HEK293 (cell line): ENCODE data around the gene CORO2B.

Experiments
- CTCF ChIA-PET: fragments of 350-600 bp; formaldehyde crosslinking; extraction: SDS; loops from one replicate; lab custom pipeline; 2021; ENCODE audit warnings: antibody characterized with exemption; lab: Yijun Ruan, JAX
- POLR2A ChIA-PET: fragments of 300-600 bp; formaldehyde crosslinking; extraction: SDS; loops from one replicate; lab custom pipeline; 2020; ENCODE audit warnings: antibody characterized with exemption, inconsistent platforms; lab: Yijun Ruan, JAX
- H3K27ac ChIP-seq: fragments of 200-500 bp; sonication (Bioruptor generic); 2 replicates; pipeline ENCODE4 v1.5.1; 2014; ENCODE audit warnings: low read depth, low read length, control low read depth, inconsistent platforms; ENCODE audit errors: extremely low read depth
- H3K36me3 ChIP-seq, 2 experiments: fragments of 200-500 bp in 1 of 2; sonication (Bioruptor generic) in 1 of 2; 1 replicate in 1 of 2; 2 replicates in 1 of 2; pipeline ENCODE4 v1.5.1; 2014 to 2017; ENCODE audit warnings: inconsistent platforms in 2 of 2, low read length in 2 of 2; ENCODE audit not compliant: control insufficient read depth in 2 of 2, insufficient read depth in 1 of 2
- H3K4me1 ChIP-seq: fragments of 200-500 bp; sonication (Bioruptor generic); 2 replicates; pipeline ENCODE4 v1.5.1; 2014; ENCODE audit warnings: mild to moderate bottlenecking, low read length, inconsistent platforms; ENCODE audit not compliant: control insufficient read depth, insufficient read depth
- H3K4me3 ChIP-seq: 2 replicates; pipeline ENCODE4 v1.5.1; 2011; ENCODE audit warnings: low read depth, mild to moderate bottlenecking, control low read depth, low read length, moderate library complexity
- H3K9me3 ChIP-seq: fragments of 200-500 bp; sonication (Bioruptor generic); 2 replicates; pipeline ENCODE4 v1.5.1; 2014; ENCODE audit warnings: low read depth, low read length, inconsistent platforms; ENCODE audit not compliant: control insufficient read depth, insufficient read depth
- BCL11B ChIP-seq: fragments of 450-650 bp; formaldehyde crosslinking; IDR thresholded peaks from 2 replicates; pipeline ENCODE4 v1.5.1; 2016; ENCODE audit warnings: low read depth, missing biosample characterization, missing genetic modification characterization
- KLF9 ChIP-seq: fragments of 450-650 bp; formaldehyde crosslinking; IDR thresholded peaks from 2 replicates; pipeline ENCODE4 v1.5.1; 2016; ENCODE audit warnings: missing biosample characterization, missing genetic modification characterization, low read depth
- SCRT1 ChIP-seq: fragments of 450-650 bp; formaldehyde crosslinking; IDR thresholded peaks from 2 replicates; pipeline ENCODE4 v1.5.1; 2016; ENCODE audit warnings: missing biosample characterization, missing genetic modification characterization, borderline replicate concordance
- SCRT2 ChIP-seq: fragments of 450-650 bp; formaldehyde crosslinking; IDR thresholded peaks from 2 replicates; pipeline ENCODE4 v1.5.1; 2016; ENCODE audit warnings: missing biosample characterization, missing genetic modification characterization
- WT1 ChIP-seq: fragments of 450-650 bp; formaldehyde crosslinking; IDR thresholded peaks from 2 replicates; pipeline ENCODE4 v1.5.1; 2016; ENCODE audit warnings: missing biosample characterization, missing genetic modification characterization
- ZNF138 ChIP-seq: fragments of 450-650 bp; formaldehyde crosslinking; IDR thresholded peaks from 2 replicates; pipeline ENCODE4 v1.5.1; 2016; ENCODE audit warnings: missing biosample characterization, missing genetic modification characterization, borderline replicate concordance
- ZNF157 ChIP-seq: fragments of 450-650 bp; formaldehyde crosslinking; IDR thresholded peaks from 2 replicates; pipeline ENCODE4 v1.5.1; 2016; ENCODE audit warnings: missing biosample characterization, missing genetic modification characterization
- ZNF16 ChIP-seq: fragments of 450-650 bp; formaldehyde crosslinking; IDR thresholded peaks from 2 replicates; pipeline ENCODE4 v1.5.1; 2016; ENCODE audit warnings: low read depth, missing biosample characterization, missing genetic modification characterization
- ZNF266 ChIP-seq: fragments of 450-650 bp; formaldehyde crosslinking; IDR thresholded peaks from 2 replicates; pipeline ENCODE4 v1.5.1; 2016; ENCODE audit warnings: missing biosample characterization, missing genetic modification characterization, low read depth
- ZNF354C ChIP-seq: fragments of 450-650 bp; formaldehyde crosslinking; IDR thresholded peaks from 2 replicates; pipeline ENCODE4 v1.5.1; 2016; ENCODE audit warnings: missing biosample characterization, missing genetic modification characterization, low read depth, borderline replicate concordance
- ZNF404 ChIP-seq: fragments of 450-650 bp; formaldehyde crosslinking; IDR thresholded peaks from 2 replicates; pipeline ENCODE4 v1.5.1; 2017; ENCODE audit warnings: missing biosample characterization, missing genetic modification characterization
- ZNF518A ChIP-seq: fragments of 450-650 bp; formaldehyde crosslinking; conservative IDR thresholded peaks from 2 replicates; pipeline ENCODE4 v1.5.1; 2016; ENCODE audit warnings: low read depth, missing biosample characterization, missing genetic modification characterization
- ZNF521 ChIP-seq: fragments of 450-650 bp; formaldehyde crosslinking; IDR thresholded peaks from 2 replicates; pipeline ENCODE4 v1.5.1; 2017; ENCODE audit warnings: missing biosample characterization, mild to moderate bottlenecking, missing genetic modification characterization
- ZNF544 ChIP-seq: fragments of 450-650 bp; formaldehyde crosslinking; IDR thresholded peaks from 2 replicates; pipeline ENCODE4 v1.5.0; 2017; ENCODE audit warnings: missing biosample characterization, missing genetic modification characterization
- ZNF585B ChIP-seq: fragments of 450-650 bp; formaldehyde crosslinking; IDR thresholded peaks from 2 replicates; pipeline ENCODE4 v1.5.1; 2016; ENCODE audit warnings: missing biosample characterization, missing genetic modification characterization
- ZNF596 ChIP-seq: fragments of 450-650 bp; IDR thresholded peaks from 2 replicates; pipeline ENCODE4 v1.5.0; 2018; ENCODE audit warnings: missing biosample characterization, mild to moderate bottlenecking, missing genetic modification characterization, moderate library complexity
- ZNF707 ChIP-seq: fragments of 450-650 bp; formaldehyde crosslinking; IDR thresholded peaks from 2 replicates; pipeline ENCODE4 v1.5.1; 2016; ENCODE audit warnings: missing biosample characterization, missing genetic modification characterization
- ZNF791 ChIP-seq: fragments of 450-650 bp; formaldehyde crosslinking; IDR thresholded peaks from 2 replicates; pipeline ENCODE4 v1.5.1; 2016; ENCODE audit warnings: missing biosample characterization, missing genetic modification characterization
- ZNF837 ChIP-seq: fragments of 450-650 bp; formaldehyde crosslinking; IDR thresholded peaks from 2 replicates; pipeline ENCODE4 v1.5.1; 2016; ENCODE audit warnings: missing biosample characterization, missing genetic modification characterization
- TF ChIP-seq, protein P1 (sequence below): fragments of 450-650 bp; formaldehyde crosslinking; IDR thresholded peaks from 2 replicates; pipeline ENCODE4 v1.5.1; 2016; ENCODE audit warnings: missing biosample characterization, missing genetic modification characterization

CORO2B gene

GRCh38 chr15:68663526-68663925, 84.7 kb downstream of the CORO2B start:
- Histone ChIP-seq H3K4me3 (no peak overlapping the region), H3K36me3 (no peaks in the 10 kb centered on the region), H3K9me3 (no peaks in the 10 kb centered on the region; the same call in 1 of the 2 replicates), H3K27ac (no peak overlapping the region), H3K4me1 (no peaks in the 10 kb centered on the region)
- ChIA-PET CTCF (interaction anchor here (0.7 to 2.1 kb wide), 5 partner anchors 11 to 820 kb away, joined by 3 to 9 read pairs (median 7); no protein-coding TSS in a partner anchor), POLR2A (no interaction called here)
- TF ChIP-seq ZNF837 (tag by site-specific recombination), result no peak
- TF ChIP-seq ZNF544, result no peak
- no peak for TF ChIP-seq ZNF596
- no peak for TF ChIP-seq ZNF791 (tag by site-specific recombination)
- TF ChIP-seq KLF9, result no peak
- no peak for TF ChIP-seq ZNF585B
- no peak for TF ChIP-seq ZNF404 (tag by site-specific recombination)

DNA sequence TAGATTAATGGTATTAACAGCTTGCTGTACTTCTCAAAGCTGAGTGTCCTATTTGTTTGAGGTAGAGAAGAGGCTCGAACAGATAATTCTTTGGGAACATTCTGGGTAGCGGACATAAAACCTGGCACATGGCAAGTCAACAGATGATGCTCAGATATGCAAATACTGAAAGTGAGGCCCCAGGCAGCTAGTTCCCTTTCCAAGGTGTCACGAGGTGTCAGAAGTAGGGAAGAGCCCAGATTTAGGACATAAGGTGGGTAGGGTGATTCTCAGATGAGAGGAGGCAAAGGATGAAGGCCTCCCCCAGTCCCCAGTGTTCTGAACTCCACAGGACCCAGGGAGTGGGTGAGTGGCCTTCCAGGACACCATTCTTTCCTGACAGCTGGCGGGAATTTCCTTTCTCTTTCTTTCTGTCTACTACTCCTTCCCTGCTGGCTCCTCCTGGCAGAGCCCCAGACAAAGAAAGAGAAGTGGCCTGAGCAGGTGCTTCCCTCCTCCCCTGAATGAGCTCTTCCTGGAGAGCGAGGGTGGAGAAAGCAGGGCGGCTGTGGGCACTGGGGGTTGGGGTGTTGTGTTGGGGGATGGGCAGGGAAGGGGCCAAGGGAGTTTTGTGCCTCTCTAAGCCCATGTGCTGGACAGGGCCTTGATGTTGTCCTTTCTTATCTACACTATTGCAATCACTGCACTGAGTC, 87.5 kb downstream of the CORO2B start:
- no peaks in the 10 kb centered on the region; the same call in 1 of the 2 replicates for H3K9me3 ChIP-seq
- no peaks in the 10 kb centered on the region for H3K4me1 ChIP-seq
- POLR2A ChIA-PET, result no interaction called here
- CTCF ChIA-PET, result interaction anchor here (0.6 to 2.2 kb wide), 11 partner anchors 8 to 430 kb away, joined by 3 to 15 read pairs (median 4); no protein-coding TSS in a partner anchor
- no peaks in the 10 kb centered on the region for H3K36me3 ChIP-seq
- H3K4me3 ChIP-seq, result no peak overlapping the region
- TF ChIP-seq WT1 (tag by site-specific recombination) (no peak), ZNF707 (tag by site-specific recombination) (no peak)
- no peak overlapping the region for H3K27ac ChIP-seq

GRCh38 chr15:68666812-68667450, 88.1 kb downstream of the CORO2B start:
- no peak overlapping the region for H3K4me3 ChIP-seq
- TF ChIP-seq ZNF16 (tag by site-specific recombination), result no peak
- no peak for TF ChIP-seq ZNF138 (tag by site-specific recombination)
- no peak for TF ChIP-seq ZNF354C (tag by site-specific recombination)
- TF ChIP-seq, protein P1, sequence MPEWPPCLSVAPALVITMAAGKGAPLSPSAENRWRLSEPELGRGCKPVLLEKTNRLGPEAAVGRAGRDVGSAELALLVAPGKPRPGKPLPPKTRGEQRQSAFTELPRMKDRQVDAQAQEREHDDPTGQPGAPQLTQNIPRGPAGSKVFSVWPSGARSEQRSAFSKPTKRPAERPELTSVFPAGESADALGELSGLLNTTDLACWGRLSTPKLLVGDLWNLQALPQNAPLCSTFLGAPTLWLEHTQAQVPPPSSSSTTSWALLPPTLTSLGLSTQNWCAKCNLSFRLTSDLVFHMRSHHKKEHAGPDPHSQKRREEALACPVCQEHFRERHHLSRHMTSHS (tag by site-specific recombination), result no peak
- no peak for TF ChIP-seq ZNF266 (tag by site-specific recombination)
- TF ChIP-seq, all 188 proteins: peak for 0
- Histone ChIP-seq H3K9me3 (no peaks in the 10 kb centered on the region; the same call in 1 of the 2 replicates), H3K36me3 (no peaks in the 10 kb centered on the region), H3K4me1 (no peaks in the 10 kb centered on the region), H3K27ac (no peak overlapping the region)
- ChIA-PET POLR2A (no interaction called here), CTCF (interaction anchor here (0.8 to 2.2 kb wide), 3 partner anchors 36 to 116 kb away, joined by 5 to 15 read pairs (median 9); no protein-coding TSS in a partner anchor)

DNA sequence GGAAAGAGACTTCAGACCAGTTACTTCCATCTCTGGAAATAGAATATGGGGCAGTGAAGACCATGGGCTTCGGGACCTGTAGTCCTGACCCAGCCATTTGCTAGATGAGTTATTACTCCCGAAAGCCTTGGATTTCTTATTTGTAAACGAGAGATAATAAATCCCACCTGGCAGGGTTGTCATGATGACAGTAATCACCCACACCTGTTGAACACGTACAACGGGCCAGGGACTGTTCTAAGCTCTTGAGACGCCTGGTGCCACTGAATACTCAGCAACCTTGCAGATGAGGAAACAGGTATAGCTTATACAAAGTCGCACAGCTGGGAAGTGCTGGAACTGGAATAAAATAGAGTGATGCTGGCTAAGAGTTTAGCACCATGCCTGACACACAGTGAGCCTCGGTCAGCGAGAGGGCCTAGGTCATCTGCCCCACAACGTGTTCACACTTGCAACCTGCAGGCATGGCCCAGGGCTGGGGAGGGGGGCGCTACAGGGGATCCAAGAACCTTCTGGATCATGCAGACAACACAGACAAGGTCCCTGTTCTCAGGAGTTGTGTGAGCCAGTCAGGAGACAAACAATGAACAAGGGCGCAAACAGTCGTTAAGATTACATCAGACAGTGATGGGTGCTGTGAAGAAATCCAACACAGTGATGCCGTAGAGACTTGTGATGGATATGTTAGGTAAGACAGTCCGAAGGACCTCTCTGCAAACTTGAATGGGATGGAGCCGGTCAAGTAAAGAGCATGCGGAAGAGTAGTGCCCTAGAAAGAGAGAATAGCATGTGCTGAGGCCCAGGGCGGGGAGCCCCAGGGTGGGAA, 89.2 kb downstream of the CORO2B start:
- H3K4me3 ChIP-seq, result no peak overlapping the region
- POLR2A ChIA-PET, result no interaction called here
- no peaks in the 10 kb centered on the region for H3K4me1 ChIP-seq
- H3K36me3 ChIP-seq, result no peaks in the 10 kb centered on the region
- CTCF ChIA-PET, result interaction anchor here (0.6 to 0.8 kb wide), 5 partner anchors 37 to 364 kb away, joined by 3 to 5 read pairs (median 3); no protein-coding TSS in a partner anchor
- no peak overlapping the region for H3K27ac ChIP-seq
- no peaks in the 10 kb centered on the region; the same call in 1 of the 2 replicates for H3K9me3 ChIP-seq
- peak; percentile 92 for TF ChIP-seq SCRT2 (tag by site-specific recombination)
- no peak for TF ChIP-seq ZNF521 (tag by site-specific recombination)
- 0 out of 2 replicates have a peak, but pooled peaks have one; percentile 17 for TF ChIP-seq ZNF518A (tag by site-specific recombination)
- TF ChIP-seq SCRT1, result peak; percentile 44; the same call in 1 of the 2 replicates
- TF ChIP-seq BCL11B (tag by site-specific recombination), result no peak
- TF ChIP-seq ZNF157 (tag by site-specific recombination), result no peak
